Renal cortical epithelial cell (primary cell): ENCODE data around the gene MMP7. TPM values are rescaled to one million over a fixed set of nuclear protein-coding genes. Genes with fewer than 3 reads are reported as not detected.
"Not testable (repeated sequence)": the region's sequence is repeated elsewhere in the genome, so short reads cannot be mapped to it uniquely, and the experiment has no call there.

ENCODE experiments used
- DNase-seq: peaks from one replicate; pipeline ENCODE4 v3.0.0-alpha.2; 2011; ENCODE audit warnings: low read depth
- total RNA-seq: library from RNA; depleted of rRNA; stranded (reverse); fragments of >200 nt; gene quantifications from 2 replicates; pipeline ENCODE4 v1.2.3, GENCODE V29; 2014

Gene MMP7
- total RNA-seq, 1 donor from 2014 or later: 2,273 TPM

DNA sequence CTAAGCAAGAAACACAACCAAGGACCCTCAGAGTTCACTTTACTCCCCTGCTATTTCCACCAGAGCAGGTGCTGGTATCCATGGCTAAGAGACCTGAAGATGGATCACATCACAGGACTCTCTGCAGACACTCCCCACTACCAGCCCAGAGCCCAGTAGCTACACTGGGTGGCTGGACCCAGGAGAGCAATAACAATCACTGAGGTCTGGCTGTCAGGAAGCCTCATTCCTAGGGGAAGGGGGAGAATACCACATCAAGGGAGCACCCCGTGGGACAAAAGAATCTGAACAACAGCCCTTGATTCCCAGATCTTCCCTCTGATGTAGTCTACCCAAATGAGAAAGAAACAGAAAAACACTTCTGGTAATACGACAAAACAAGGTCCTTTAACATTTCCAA, 9.0 kb upstream of the MMP7 start:
- peak; percentile 47 for DNase-seq

DNA sequence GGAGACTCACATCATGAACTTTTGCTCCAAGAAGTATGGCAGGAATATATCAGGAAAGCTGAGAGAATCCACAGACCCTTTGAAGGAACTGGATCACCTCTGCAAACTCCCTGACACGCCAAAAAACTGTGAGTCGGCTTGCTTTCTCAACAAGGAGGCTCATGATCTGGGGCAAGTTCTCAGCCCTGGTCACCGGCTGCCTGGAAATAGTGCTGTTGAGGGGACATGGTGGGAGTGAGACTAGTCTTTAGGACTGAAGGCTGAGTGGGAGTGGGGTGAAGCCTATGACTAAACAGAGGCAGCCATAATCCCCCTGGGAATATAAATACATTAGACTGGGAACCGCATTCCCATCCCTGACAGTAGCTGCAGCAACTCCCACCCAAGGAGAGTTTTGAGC, 8.4 kb upstream of the MMP7 start:
- no peak for DNase-seq

DNA sequence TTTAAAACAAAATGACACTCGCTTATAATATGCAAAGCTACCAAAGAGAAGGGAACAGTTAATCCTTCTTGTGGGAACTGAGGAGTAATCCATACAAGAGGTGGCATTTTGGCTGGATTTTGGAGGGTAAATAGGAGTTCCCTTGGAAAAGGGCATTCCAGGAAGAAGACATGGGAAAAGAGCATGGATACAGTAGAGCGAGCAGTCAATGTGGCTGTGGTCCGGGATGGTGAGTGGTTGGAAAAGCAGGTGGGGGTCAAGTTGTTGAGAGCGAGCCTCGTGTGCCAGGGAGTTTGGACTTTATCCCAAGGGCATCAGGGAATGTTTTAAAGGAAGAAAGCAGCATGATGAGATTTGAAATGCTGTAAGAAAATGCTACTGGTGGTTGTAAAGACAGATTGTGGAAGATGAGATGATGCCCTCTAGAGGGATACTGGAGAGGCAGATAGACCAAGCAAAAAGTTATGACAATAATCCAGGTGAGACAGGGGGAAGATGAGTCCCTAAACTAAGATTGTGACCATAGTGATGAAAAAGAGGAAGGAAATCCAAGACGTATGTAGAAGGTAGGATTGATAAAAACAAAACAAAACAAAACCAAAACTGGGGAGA, 3.8 kb upstream of the MMP7 start:
- peak; percentile 54 for DNase-seq

DNA sequence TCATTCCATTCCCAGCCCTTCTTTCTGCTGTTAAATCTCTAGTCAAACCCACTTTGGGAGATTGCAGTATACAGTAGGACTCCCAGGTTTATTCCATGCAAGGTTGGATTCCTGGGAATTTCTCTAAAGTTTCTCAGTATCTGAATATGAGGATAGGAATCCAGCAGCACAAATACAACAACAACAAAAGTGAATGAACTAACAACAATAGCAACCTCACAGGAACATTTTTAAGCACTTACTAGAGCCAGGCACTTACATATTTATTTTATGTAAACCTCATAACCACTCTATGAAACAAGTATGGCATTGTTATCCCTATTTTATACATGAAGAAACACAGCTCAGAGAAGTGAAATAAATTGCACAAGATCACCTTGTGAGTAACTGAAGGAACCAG, 1.9 kb downstream of the MMP7 start:
- DNase-seq: peak; percentile 80

DNA sequence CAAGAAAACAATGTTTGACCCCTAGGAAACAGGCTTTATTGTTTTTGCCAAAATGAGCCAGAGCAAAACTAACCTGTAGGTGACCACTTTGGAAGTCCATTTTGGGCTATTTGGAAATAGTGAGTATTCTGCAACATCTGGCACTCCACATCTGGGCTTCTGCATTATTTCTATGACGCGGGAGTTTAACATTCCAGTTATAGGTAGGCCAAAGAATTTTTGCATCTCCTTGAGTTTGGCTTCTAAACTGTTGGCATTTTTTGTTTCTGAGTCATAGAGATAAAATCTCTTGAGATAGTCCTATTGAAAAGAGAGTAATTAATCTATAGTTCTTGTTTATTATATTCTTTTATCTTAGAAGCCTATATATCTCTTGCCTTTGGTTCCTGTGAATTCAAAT, 2.9 kb downstream of the MMP7 start:
- no peak for DNase-seq

DNA sequence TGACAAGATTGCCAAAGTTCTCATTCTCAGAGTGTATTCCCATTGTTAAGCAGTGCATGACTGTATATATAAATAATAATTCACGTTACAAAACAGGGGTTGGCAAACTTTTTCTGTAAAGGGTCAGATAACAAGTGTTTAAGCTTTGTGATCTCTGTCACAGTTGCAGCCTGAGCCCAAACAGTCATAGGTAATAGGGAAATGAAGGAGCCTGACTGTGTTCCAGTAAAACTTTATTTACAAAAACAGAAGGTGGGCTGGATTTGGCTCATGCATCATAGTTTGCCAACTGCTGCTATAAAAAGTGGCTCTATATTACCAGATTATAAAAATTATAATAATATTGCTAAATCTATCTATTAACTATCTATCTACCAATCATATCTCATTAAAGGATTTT, 3.5 kb downstream of the MMP7 start:
- no peak for DNase-seq

DNA sequence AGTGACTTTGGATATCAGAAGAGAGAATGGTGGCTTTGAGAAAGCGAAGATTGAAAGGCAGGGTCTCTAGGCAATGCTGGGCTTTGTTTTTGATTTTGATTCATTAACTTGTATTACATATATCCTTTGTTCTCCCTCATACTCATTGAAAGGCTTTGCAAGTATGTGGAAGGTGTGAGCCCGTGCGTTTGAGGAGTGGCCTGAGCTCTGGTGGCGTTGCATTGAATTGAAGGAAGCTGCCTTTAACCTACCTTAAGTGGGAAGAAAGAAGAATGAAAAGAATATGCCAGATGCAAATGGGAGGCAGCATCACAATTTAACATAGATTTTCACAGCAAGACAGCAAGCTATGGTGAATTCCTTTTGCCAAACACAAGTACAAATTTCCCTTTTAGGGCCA, 6.7 kb downstream of the MMP7 start:
- DNase-seq: no peak

DNA sequence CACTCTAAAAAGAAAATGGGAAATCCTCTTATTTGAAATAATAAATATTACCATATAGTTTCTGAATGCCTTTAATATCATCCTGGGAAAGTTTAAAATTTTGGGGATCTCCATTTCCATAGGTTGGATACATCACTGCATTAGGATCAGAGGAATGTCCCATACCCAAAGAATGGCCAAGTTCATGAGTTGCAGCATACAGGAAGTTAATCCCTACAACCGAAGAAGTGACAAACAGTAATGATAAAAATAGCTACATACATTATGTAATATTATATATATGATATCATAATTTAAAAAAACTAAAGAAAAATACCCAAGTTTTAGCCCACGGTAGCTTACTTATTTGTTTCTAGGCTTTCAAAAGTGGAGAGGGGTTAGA, 7.4 kb downstream of the MMP7 start:
- no peak for DNase-seq

DNA sequence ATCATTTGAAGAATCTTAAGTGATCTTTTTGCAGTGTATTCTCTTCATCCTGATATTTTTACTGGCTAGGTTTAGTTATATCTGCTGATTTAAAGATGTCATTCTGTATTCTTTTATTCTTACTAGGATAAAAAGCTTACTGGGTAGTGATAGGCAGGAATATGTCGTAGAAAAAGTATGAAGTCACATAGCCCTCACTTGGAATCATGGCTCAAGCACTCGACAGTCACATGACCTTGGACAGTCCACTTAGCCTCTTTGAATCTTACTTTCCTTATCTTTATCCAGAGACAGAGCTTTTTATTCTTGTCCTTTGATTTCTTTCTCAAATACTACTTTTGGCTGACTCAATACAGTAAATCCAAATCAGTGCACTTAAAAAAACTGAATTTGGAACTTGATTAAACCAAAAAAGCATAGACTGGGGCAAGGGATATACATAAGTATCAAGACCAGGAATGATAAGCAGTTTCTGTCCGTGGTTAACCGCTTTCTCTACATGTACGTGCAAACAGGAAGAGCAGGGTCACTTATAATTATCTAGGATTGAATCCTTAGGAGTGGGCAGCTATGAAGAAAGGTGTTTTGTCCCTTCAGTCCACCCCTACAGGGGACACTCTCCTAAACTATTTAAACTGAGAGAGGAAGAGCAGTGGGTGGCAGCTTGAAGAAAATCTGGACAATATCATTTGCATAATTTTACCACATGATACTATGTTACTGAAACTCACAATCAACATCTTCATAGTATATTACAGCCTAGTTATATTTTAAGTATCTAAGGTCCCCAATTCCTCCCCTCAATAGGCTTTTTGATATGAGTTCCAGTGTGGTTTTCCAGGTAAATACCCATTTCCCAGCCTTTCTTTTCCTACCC, 8.0 kb downstream of the MMP7 start:
- no peak for DNase-seq

DNA sequence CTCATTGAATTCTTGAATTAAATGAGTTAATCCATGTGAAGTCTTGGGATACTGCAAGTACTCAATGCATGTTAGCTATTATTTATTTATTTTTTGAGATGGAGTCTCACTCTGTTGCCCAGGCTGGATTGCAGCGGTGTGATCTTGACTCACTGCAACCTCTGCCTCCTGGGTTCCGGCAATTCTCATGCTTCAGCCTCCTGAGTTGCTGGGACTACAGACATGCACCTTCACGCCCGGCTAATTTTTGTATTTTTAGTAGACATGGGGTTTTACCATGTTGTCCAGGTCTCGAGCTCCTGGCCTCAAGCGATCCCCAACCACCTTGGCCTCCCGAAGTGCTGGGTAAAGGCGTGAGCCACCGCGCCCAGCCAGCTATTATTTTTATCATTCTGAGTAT, 9.4 kb downstream of the MMP7 start:
- DNase-seq: peak; percentile 53

DNA sequence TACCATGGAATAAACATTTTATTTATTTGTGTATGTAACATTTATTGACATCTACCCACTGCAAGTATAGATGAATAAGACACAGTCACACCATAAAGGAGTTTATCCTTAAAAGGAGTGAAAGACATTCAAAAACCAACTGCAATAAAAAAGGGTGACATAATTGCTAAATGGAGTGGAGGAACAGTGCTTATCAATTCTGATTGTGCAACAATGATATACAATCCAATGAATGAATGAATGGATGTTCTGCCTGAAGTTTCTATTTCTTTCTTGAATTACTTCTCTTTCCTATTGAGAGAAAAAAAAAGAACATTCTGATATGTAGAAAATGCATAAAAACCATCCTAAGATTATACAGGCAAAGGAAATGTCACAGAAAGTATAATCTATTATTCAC, 10.0 kb downstream of the MMP7 start:
- DNase-seq: no peak

DNA sequence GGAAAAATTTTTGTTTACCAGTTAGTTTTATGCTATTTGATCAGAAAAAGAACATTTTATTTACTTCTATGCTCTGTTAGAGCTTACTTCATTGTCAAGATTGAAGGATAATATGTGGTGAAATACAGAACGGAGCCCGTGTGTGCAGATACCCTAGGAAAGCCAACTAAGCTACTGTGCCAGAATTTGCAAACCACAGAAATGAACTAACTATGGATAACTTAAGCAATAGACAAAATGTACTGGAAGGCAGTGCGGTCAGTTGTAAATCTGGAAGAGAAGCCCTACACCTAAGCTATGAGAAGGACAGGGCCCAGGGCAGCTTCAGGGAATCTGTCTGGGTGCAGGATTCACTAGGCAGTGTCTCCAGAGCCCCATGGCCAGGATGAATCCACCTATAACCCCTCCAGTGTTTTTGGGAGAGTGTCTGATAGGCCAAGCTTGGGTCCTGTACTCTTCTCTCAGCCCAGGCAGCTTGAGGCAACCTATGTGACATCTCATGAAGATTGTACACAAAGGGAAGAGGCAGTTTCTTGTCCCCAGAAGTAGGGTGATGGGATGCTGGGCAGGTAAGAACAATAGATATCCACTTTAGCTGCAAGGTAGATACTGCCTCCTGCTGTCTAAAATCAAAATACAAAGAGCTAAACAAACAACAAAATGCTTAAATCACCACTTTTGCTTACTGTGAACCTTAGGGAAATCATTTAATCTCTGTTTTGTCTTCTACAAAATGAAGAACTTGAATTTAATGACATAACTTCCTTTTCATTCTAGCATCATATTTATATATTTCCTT, 12.1 kb downstream of the MMP7 start:
- DNase-seq: no peak

DNA sequence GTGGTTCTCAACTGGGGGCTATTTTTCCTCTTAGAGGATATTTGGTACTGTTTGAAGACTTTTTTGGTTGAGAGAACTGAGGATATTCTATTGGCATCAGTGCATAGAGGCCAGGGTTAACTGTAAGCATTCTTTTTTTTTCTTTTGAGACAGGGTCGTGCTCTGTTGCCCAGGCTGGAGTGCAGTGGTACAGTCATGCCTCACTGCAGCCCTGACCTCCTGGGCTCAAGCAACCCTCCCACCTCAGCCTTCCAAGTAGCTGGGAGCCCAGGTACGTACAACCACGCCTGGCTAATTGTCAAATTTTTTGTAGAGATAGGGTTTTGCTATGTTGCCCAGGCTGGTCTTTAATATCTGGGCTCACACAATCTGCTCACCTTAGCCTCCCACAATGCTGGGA, 12.9 kb downstream of the MMP7 start:
- no peak for DNase-seq

DNA sequence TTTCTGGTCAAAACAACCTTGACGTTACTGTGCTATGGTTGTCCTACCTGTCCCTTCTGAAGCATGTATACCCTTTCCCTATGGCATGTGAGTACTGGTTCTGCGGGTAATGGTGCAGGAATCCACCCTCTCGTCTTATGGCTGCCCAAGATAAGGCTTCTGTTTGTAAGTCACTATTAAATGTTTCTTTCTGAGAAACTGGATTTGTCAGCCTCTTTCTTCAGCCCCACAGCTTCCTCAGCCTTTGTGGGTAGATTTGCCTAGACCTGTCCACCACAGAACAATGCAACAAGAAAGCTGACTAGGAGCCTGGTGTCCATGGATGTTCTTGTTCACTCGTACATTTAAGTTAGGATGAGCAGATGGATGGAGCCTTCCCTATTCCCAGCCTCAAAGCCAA, 14.4 kb downstream of the MMP7 start:
- DNase-seq: no peak

DNA sequence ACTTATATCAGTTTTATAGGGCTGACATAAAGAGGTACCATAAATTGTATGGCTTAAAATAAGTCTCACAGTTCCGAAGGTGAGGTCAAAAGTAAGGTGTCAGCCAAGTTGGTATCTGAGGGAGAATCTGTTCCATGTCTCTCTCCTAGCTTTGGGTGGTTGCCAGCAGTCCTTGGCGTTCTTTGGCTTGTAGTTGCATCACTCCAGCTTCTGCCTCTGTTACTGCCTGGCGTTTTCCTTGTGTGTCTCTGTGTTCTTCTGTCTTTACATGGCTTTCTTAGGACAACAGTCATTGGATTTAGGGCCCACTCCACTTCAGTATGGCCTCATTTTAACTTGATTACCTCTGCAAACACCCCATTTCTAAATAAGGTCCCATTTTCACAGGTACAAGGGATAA, 16.7 kb downstream of the MMP7 start:
- DNase-seq: peak; percentile 62

DNA sequence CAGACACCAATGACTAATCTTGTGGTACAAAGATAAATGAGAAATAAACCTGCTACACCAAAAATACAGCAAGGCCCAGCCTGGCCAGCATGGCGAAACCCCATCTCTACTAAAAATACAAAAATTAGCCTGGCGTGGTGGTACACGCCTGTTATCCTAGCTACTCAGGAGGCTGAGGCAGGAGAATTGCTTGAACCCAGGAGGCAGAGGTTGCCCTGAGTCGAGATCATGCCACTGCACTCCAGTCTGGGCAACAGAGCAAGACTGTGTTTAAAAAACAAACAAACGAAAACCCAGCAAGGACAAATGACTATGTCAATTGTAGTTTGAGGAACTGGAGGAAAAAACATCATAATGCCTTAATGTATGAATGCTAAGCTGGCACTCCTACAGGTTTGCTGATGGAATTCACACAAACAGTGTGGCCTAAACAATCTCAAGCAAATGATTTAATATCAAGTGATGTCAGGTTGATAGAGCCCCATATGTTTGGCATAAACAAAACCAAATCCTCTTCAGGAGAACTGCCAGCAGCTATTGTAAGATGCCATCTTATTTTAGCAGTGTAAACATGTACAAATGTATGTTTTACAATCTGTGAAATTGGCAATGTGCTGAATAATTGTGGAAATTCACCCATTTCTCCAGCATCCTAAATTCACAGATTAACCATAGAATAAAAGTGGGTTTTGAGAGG, 20.0 kb downstream of the MMP7 start:
- peak; percentile 21 for DNase-seq

DNA sequence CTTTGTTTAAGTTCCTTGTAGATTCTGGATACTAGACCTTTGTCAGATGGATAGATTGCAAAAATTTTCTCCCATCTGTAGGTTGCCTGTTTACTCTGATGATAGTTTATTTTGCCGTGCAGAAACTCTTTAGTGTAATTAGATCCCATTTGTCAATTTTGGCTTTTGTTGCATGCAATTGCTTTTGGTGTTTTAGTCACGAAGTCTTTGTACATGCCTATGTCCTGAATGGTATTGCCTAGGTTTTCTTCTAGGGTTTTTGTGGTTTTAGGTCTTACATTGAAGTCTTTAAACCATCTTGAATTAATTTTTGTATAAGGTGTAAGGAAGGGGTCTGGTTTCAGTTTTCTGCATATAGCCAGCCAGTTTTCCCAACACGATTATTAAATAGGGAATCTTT, 27.7 kb downstream of the MMP7 start:
- not testable (repeated sequence) for DNase-seq

DNA sequence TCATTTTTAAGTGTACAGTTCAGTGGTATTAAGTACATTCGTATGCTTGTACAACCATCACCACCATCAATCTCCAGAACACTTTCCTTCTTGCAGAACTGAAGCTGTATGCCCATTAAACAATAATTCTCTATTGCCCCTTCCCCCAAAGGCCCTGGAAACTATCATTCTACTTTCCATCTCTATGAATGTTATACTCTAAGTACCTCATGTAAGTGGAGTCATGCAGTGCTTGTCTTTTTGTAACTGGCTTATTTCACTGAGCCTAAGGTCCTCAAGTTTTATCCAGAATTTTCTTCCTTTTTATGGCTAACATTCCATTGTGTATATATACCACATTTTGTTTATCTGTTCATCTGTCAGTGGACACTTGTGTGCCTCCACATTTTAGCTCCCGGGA, 29.7 kb downstream of the MMP7 start:
- DNase-seq: no peak

DNA sequence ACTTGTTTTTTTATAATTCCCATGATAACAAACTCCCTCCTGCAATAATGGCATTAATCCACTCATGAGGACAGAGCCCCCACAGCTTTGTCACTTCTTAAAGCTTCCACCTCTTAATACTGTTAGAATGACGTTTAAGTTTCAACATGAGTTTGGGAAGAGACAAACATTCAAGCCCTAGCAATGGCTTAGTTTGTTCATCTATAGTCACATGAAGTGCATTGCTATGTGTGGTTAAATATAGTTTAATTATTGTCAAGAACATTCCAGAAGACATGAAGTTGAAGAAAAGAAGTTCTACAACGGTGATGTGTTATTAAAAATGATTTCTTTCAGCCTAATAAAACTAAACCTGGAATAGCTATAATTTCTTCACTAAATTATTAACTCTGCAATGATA, 30.6 kb downstream of the MMP7 start:
- DNase-seq: peak; percentile 75

DNA sequence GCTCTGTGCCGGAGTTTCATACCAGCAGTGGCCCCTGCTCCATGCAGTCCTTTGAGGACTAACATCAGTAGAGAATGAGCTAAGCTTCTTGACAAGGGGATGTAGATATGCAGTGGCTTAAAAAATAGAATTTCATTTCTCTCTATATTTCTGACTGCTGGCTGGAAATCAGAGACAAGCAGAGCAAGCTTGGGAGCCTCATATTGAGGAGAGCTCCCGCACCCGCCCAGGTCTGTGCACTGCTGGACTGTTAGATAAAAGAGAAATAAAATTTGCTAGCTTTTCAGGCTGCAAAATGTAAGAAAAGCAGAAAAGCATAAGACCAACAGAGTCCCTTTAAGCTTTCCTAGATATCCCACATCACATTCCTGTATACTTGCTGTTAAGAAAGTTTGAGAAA, 31.4 kb downstream of the MMP7 start:
- no peak for DNase-seq

DNA sequence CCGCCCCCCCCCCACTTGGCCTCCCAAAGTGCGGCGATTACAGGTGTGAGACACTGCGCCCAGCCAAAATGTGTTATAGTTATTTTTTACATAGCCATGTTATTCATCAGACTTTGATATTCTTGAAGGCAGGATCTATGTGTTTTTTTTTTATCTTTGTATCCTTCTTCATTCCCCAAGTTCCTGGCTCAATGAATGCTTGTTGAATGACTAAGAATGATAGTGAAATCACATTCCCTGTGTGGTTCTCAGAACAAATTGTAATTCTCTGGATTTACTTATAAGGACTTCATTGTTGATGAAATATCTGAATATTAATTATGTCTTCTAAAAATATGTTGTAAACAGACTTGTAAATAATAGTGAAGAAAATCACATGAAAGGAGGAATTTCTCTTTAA, 33.5 kb downstream of the MMP7 start:
- peak; percentile 70 for DNase-seq
